Measurements from ENCODE around the gene DNAH2. TPM values are rescaled to one million over a fixed set of nuclear protein-coding genes. Genes with fewer than 3 reads are reported as not detected.

Gene DNAH2
- total RNA-seq, 1 experiment from 2014 or later, result 2.0 TPM

- TF ChIP-seq RAD21 (IDR thresholded peaks at IDR 0.05; ENCODE audit: low read depth) (no peak), ZBTB33 (IDR thresholded peaks at IDR 0.05; ENCODE audit: extremely low read depth, insufficient replicate concordance, low read length) (no peak), CBX3 (IDR thresholded peaks at IDR 0.05; ENCODE audit: low read depth) (no peak), ZFX (IDR thresholded peaks at IDR 0.05) (no peak), EGR1 (IDR thresholded peaks at IDR 0.05; ENCODE audit: low read depth) (no peak), EZH2phosphoT487 (IDR thresholded peaks at IDR 0.05; ENCODE audit: borderline replicate concordance) (no peak), YY1 (IDR thresholded peaks at IDR 0.05; ENCODE audit: extremely low read depth, insufficient replicate concordance, low read depth, low read length) (no peak), REST (IDR thresholded peaks at IDR 0.05; ENCODE audit: low read depth) (no peak)
- intact Hi-C loops (cut with micrococcal nuclease), result no loop called here
- RAD21 ChIA-PET (ENCODE audit: low non-redundant PET in 1 of 2, low total read pairs in 2 of 2, uncharacterized antibody in 2 of 2, unreplicated experiment in 2 of 2), result no interaction called here
These were observed 75.1 kb downstream of the DNAH2 start for GRCh38 chr17:7792611-7793010.

More at GRCh38 chr17:7792611-7793010, 75.1 kb downstream of the DNAH2 start:
- Histone ChIP-seq H3K9me2 (ENCODE audit: insufficient read depth) (no peaks in the 10 kb centered on the region), H3K27ac (ENCODE audit: low read depth, low read length) (no peak overlapping the region), H2AFZ (ENCODE audit: low read depth, low read length, poor library complexity, severe bottlenecking) (no peak overlapping the region), H3K79me2 (ENCODE audit: insufficient read depth, low read length) (no peaks in the 10 kb centered on the region), H3K9me3 (ENCODE audit: control insufficient read depth in 1 of 2, insufficient read depth in 1 of 2, low read depth in 1 of 2, low read length in 2 of 2) (no peaks in the 10 kb centered on the region), H3K4me1 (ENCODE audit: control insufficient read depth in 1 of 2, insufficient read depth in 2 of 2, low read length in 2 of 2) (no peaks in the 10 kb centered on the region), H3K4me2 (ENCODE audit: low read length) (no peak overlapping the region), H4K20me1 (ENCODE audit: insufficient read depth) (no peaks in the 10 kb centered on the region), H3K9ac (ENCODE audit: low read length) (no peak overlapping the region), H3K36me3 (ENCODE audit: control insufficient read depth in 1 of 2, insufficient read depth in 2 of 2, low read length in 2 of 2) (no peaks in the 10 kb centered on the region), H3K27me3 (ENCODE audit: insufficient read depth, low read length) (no peaks in the 10 kb centered on the region), H3K4me3 (replicated peaks in 1 of 2; ENCODE audit: low read depth in 1 of 2, low read length in 2 of 2) (no peak overlapping the region)
- ATAC-seq (no peak), DNase-seq (ENCODE audit: low read depth, low spot score) (no peak)
- ChIA-PET CTCF (no interaction called here), POLR2A (no interaction called here)
- BruUV-seq (replicated peaks), result no TSS peak
